HTR-8/SVneo (cell line): ENCODE measurements around the gene ASPSCR1.
A peak's percentile ranks its signal among the peaks of the same experiment; 100 is the strongest.

Experiments used
- DNase-seq: peaks from one replicate; pipeline ENCODE4 v3.0.0; 2011; ENCODE audit warnings: low spot score, mixed read lengths; ENCODE audit not compliant: insufficient read length
- FAIRE-seq: peaks from 2 replicates; lab custom pipeline; 2011; peaks lifted over from hg19 to GRCh38; lab: Jason Lieb, UNC

The ASPSCR1 gene

DNA sequence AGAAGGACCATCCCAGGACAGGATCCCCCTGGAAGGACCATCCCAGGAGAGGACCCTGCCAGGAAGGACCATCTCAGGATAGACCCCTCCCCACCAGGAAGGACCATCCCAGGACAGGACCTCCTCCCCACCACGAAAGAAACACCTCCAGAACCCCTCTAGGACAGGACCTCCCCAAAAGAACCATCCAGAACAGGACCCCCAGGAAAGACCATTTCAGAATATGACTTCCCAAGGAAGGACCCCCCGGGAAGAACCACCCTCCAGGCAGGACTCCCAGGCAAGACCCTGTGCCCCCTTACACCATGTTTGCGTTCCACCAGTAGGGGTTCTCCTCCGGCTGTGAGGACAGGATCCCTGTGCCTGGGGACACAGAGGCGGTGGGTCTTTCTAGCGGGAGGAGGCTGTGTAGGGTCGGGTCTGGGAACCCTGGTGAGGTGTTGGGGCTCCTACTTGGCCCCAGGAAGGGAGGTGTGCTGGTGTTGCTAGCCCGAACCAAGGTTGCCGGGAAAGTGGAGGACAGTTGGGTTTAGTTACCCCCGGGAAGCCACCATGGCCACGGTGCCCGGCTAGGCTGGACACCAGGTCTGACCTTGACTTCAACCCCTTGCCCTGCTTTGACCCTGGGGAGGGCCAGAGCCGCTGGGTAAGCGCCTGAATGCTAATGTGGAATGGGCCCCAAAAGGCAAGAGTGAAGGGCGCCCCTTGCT is 18.6 kb upstream of the ASPSCR1 start:
- FAIRE-seq = no peak
- DNase-seq = no peak

DNA sequence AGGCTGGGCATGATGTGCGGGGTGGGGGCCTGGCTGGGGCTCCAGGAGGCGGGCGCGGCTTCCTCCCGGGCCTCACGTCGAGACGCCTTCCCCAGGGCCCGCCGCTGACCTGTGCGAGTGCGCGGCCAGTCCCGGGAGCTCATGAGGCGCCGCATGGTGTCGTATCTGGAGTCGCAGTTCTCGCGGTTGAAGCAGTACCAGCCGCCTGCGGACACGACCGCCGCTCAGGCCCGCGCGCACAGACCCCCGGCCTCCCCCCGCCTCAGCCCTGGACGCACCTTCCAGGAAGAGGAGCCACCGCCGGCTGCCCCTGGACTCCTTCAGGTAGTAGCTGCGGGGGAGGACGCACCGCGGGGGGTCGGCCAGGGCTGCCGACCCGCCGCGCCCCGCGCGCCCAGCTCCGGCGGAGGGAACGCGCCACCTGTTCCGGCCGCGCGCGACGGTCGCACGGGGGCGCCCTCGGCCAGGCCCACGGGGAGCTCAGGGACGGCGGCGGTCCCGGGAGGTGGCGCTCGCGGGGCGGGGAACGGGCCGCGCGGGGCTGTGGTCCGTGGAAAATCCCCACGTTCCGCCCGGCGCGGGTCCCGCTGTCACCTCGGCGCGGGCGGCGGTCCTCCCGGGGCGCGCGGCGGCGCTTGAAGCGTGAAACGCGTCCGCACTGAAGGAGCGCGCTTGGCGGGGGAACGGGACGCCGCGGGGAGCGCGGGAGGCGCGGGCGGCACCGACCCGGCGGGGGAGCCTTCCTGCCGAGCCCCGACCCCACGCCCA is 17.9 kb upstream of the ASPSCR1 start:
- peak; percentile 61 for DNase-seq
- FAIRE-seq = no peak

DNA sequence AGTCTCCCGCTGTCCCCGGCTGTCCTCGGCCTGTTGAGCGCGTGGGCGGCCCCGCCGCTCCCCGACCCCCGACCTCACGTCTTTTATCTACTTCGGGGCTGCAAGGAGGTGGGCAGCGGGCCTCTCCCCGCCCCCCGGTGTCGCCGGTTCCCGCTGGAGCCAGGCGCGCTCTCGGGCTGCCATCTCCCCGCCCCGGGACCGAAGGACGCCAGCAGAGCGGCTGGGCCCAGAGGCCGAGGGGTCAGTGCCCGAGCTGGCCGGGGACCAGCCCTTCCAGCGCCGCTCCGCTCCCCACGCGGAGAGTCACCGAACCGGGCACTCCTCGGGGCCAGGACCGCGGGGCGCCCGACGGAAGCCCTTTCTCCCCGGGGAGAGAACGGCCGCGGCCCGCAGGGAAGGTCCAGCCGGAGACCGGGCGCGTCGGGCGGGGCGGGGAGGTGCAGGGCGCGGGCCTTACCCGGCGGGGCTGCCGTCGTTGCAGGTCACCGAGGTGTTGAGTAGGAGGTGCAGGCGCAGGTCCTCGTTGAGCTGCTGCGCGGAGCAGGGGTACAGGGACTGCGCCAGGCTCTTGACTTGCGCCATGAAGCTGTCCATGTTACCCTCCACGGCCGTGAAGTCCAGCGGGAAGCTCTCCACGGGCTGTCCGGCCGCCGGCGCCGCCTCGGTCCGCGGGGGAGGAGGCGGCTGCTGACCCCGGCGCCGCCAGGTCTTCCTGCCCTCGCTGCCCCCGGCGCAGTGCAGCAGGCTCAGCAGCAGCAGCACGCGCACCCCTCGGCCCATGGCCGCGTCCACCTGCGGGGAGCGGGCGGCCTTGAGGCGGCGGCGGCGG is 17.1 kb upstream of the ASPSCR1 start:
- no peak for FAIRE-seq
- DNase-seq = no peak

DNA sequence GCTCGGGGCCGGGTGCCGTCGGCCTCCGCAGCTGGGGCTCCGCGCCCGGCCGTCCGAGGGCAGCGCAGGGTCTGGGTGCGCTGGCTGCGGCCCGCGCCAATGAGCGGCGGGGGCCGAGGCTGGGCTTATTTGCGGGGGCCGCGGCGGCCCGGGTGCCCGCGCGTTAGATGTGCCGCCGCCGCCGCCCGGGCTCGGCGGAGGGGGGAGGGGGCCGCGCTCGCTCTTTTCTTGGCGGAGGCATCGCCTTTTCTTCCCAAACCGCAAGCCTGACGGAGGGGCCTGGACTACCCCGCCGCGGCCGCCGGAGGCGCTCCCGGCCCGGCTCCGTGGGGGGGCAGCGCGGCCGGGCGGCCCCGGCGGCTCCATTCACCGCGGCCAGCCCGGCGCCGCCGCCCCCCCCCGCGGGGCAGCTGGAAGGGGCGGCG is 16.3 kb upstream of the ASPSCR1 start, which contains the start of gene NOTUM:
Gene NOTUM, minus strand, starts transcription at position 101 of the 425 bp plus-strand sequence. CDS start 278 bp downstream, outside the sequence.
- no peak for DNase-seq
- no peak for FAIRE-seq

GRCh38 chr17:81961521-81962498 is 15.6 kb upstream of the ASPSCR1 start:
- FAIRE-seq = no peak
- no peak for DNase-seq

GRCh38 chr17:81962499-81963441 is 14.7 kb upstream of the ASPSCR1 start:
- FAIRE-seq (no peak), DNase-seq (no peak)

DNA sequence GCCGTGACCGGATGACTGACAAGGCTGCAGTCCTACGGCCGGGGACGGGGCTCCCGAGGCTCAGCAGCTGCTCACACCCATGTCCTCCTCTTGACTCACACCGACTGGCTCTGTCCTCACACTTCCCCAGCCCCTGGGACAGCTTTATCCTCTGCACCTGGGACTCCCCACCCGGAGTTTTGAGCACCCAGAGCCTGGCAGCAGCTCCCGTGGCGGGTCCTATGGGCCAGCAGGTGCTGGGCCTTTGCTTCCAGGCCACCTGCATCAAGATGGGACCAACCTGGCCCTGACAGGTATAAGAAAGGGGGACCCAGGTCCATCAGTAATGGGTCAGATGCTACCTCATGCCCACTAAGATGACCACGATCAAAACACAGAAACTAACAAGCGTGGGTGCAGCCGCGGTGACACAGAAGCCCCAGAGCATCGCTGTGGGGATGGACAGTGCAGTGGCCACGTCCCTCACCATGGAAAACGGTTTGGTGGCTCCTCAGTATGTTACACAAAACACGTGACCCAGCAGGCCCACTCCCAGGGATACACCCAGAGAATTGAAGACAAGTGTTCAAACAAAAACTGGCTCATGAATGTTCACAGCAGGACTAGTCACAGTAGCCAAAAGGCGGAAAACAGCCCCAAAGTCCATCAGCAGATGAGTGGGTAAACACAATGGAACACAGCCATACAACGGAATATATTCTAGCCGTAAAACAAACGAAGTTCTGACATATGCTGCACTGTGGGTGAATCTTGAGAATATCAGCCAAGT is 13.2 kb upstream of the ASPSCR1 start:
- FAIRE-seq (no peak), DNase-seq (no peak)

GRCh38 chr17:81966343-81967243 is 10.8 kb upstream of the ASPSCR1 start:
- no peak for DNase-seq
- no peak for FAIRE-seq

DNA sequence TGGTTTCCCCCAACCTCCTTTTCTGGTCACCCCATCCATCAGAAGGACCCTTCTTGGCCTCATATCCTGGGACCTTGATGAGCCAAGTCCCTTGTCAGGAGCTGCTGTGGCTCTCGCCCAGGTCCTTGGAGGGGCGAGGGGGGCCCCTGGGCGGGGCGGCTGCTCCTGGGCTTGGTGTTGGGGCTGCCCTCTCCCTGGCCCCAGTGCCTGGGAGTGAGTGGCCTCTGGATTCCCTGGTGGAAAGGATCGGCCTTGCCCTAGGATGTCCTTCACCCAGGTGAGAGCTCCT is 10.2 kb upstream of the ASPSCR1 start:
- DNase-seq (no peak), FAIRE-seq (no peak)

- FAIRE-seq (no peak), DNase-seq (peak; percentile 48)
Observed at GRCh38 chr17:81967533-81968395, 9.7 kb upstream of the ASPSCR1 start.

GRCh38 chr17:81968396-81968745 is 9.1 kb upstream of the ASPSCR1 start:
- no peak for FAIRE-seq

DNA sequence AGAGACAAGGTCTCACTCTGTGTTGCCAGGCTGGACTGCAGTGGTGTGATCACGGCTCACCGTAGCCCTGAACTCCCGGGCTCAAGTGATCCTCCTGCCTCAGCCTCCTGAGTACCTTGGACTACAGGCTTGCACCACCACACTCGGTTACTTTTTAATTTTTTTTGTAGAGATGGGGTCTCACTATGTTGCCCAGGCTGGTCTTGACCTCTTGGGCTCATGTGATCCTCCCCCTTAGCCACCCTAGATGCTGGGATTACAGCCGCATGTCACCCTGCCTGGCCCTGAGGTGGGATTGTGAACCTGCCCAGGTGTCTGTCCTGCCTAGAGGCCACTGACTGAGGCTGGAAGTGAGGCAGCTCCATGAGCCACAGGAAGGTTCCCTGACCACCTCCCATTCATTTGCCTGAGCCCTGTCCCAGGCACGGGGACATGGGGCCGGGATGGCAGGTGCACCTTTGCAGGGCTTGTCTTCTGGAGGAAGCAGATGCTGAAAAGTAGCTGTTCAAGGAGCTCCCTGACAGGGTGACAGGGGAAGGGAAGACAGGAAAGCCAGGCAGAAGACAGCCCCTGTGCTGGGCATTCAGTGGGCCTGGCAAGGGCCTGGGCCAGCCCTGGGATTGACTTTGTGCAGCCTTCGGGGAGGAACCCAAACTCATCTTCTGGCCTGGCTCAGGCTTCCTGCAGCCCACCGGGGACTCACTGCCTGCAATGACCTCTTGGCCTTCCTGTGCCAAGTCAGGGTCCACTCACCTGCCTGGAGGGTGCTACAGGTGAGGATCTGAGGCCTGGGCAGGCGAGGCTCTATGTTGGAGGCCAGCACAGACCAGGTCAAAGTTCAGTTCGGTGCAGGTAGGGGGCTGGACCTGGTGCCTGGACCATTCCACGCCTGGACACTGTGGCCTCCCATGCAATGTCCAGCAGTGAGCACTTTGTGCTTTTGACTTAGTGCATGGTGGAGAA is 8.3 kb upstream of the ASPSCR1 start:
- no peak for DNase-seq
- no peak for FAIRE-seq

More at GRCh38 chr17:81968396-81968745, 9.1 kb upstream of the ASPSCR1 start:
- no peak for DNase-seq

DNA sequence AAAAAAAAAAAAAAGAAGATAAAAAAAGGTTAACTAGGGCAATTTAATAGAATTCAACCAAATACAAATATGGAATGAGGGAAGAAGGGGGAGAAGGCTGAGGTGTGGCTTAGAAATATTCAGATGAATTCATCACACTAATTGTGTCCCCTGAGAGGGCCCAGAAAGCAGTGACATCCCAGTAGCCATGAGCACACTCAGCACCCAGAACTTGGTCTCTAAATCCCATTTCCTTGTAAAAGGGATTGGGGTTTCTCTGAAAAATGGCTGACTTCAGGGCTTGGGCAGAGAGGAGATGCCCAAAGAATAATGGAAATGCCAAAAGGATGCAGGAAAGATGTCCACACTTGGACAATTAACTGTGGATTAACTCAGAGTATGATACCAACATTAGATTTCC is 4.0 kb upstream of the ASPSCR1 start:
- DNase-seq = no peak
- no peak for FAIRE-seq

GRCh38 chr17:81976332-81977210 is 858 bp upstream of the ASPSCR1 start:
- no peak for FAIRE-seq
- no peak for DNase-seq
